ENCODE measurements around the gene TBX1. TPM values are rescaled to one million over a fixed set of nuclear protein-coding genes. Genes with fewer than 3 reads are reported as not detected.

TBX1 gene
- total RNA-seq, 1 experiment from 2014 or later = 12.8 TPM

DNA sequence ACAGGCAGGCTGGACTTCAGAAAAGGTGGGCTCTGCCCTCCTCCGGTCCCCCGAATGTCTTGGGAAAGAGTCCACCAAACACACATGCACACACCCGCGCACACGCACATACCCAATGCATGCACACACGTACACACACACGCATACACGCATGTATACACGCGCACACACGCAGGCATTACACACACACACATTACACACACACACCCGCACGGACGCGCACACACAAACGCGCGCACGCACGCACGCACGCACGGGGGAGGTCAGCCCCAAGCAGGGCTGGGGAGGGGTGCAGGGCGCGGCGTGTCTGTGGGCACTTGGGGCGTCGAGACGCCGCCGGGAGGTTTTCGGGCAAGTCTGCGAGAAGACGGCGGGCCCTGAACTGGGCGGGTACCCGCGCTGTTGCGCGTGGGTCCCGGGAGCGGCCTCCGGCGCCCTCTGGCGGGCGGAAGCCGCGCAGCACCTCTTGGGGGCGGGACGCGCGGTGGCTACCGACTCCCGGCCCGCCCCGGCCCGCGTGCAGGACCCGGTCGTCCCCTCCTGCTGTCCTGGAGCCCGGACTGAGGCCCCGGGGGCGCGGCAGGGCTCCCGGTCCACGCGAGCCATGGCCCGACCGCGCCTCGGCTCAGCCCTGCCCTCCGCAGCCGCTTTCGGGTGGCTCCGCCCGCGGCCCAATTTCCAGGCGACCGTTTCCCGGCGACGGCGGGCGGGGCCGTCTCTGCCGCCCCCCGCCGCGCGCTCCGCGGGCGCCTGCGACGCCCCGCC is 42.7 kb upstream of the TBX1 start:
- H3K4me3 Mint-ChIP-seq = peak overlapping the region; percentile 62
- H3K36me3 Mint-ChIP-seq = peaks cover 10% of the 10 kb centered on the region
- ATAC-seq (peak; percentile 29), DNase-seq (ENCODE audit: low spot score) (peak; percentile 70)
- CTCF ChIA-PET = interaction anchor here (0.6 to 3.8 kb wide), 10 partner anchors 13 to 192 kb away, joined by 3 to 63 read pairs (median 8); no protein-coding TSS in a partner anchor
- H3K9me3 Mint-ChIP-seq = no peaks in the 10 kb centered on the region
- no peak overlapping the region for H3K27ac Mint-ChIP-seq
- peaks cover 21% of the 10 kb centered on the region for H3K4me1 Mint-ChIP-seq
- H3K27me3 Mint-ChIP-seq (ENCODE audit: low read depth) = peaks cover 80% of the 10 kb centered on the region
- POLR2A ChIA-PET = no interaction called here
- TF ChIP-seq ZNF317 (CRISPR knock-in tag; IDR thresholded peaks at IDR 0.05; ENCODE audit: borderline replicate concordance, low read depth) (no peak), ZNF232 (CRISPR knock-in tag; IDR thresholded peaks at IDR 0.05) (no peak), SP1 (CRISPR knock-in tag; conservative IDR thresholded peaks at IDR 0.05) (no peak), ZNF396 (CRISPR knock-in tag; IDR thresholded peaks at IDR 0.05; ENCODE audit: borderline replicate concordance) (no peak), ZNF416 (CRISPR knock-in tag; IDR thresholded peaks at IDR 0.05) (no peak), CREB1 (CRISPR knock-in tag; IDR thresholded peaks at IDR 0.05) (no peak), E2F5 (CRISPR knock-in tag; IDR thresholded peaks at IDR 0.05) (no peak), NFE2L1 (CRISPR knock-in tag; IDR thresholded peaks at IDR 0.05) (no peak), SMAD4 (CRISPR knock-in tag; IDR thresholded peaks at IDR 0.05) (no peak), CBFB (CRISPR knock-in tag; IDR thresholded peaks at IDR 0.05; ENCODE audit: low read depth) (no peak), MAX (CRISPR knock-in tag; IDR thresholded peaks at IDR 0.05) (peak; percentile 68; the same call in 1 of the 2 replicates), OVOL2 (CRISPR knock-in tag; IDR thresholded peaks at IDR 0.05; ENCODE audit: borderline replicate concordance) (no peak), ATF1 (CRISPR knock-in tag; IDR thresholded peaks at IDR 0.05) (no peak), CDX4 (CRISPR knock-in tag; IDR thresholded peaks at IDR 0.05; ENCODE audit: borderline replicate concordance) (no peak), NFYB (CRISPR knock-in tag; conservative IDR thresholded peaks at IDR 0.05; ENCODE audit: low read depth) (no peak), ZNF121 (CRISPR knock-in tag; IDR thresholded peaks at IDR 0.05) (no peak), ZNF423 (CRISPR knock-in tag; IDR thresholded peaks at IDR 0.05) (peak; percentile 68; the same call in 1 of the 2 replicates), AFF4 (CRISPR knock-in tag; IDR thresholded peaks at IDR 0.05; ENCODE audit: borderline replicate concordance) (no peak), FOXP1 (CRISPR knock-in tag; IDR thresholded peaks at IDR 0.05; ENCODE audit: borderline replicate concordance) (no peak), ZNF512 (CRISPR knock-in tag; IDR thresholded peaks at IDR 0.05; ENCODE audit: borderline replicate concordance) (no peak)
- TF ChIP-seq, protein P1, sequence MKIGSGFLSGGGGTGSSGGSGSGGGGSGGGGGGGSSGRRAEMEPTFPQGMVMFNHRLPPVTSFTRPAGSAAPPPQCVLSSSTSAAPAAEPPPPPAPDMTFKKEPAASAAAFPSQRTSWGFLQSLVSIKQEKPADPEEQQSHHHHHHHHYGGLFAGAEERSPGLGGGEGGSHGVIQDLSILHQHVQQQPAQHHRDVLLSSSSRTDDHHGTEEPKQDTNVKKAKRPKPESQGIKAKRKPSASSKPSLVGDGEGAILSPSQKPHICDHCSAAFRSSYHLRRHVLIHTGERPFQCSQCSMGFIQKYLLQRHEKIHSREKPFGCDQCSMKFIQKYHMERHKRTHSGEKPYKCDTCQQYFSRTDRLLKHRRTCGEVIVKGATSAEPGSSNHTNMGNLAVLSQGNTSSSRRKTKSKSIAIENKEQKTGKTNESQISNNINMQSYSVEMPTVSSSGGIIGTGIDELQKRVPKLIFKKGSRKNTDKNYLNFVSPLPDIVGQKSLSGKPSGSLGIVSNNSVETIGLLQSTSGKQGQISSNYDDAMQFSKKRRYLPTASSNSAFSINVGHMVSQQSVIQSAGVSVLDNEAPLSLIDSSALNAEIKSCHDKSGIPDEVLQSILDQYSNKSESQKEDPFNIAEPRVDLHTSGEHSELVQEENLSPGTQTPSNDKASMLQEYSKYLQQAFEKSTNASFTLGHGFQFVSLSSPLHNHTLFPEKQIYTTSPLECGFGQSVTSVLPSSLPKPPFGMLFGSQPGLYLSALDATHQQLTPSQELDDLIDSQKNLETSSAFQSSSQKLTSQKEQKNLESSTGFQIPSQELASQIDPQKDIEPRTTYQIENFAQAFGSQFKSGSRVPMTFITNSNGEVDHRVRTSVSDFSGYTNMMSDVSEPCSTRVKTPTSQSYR (CRISPR knock-in tag; IDR thresholded peaks at IDR 0.05) = no peak
- TF ChIP-seq, protein P2, sequence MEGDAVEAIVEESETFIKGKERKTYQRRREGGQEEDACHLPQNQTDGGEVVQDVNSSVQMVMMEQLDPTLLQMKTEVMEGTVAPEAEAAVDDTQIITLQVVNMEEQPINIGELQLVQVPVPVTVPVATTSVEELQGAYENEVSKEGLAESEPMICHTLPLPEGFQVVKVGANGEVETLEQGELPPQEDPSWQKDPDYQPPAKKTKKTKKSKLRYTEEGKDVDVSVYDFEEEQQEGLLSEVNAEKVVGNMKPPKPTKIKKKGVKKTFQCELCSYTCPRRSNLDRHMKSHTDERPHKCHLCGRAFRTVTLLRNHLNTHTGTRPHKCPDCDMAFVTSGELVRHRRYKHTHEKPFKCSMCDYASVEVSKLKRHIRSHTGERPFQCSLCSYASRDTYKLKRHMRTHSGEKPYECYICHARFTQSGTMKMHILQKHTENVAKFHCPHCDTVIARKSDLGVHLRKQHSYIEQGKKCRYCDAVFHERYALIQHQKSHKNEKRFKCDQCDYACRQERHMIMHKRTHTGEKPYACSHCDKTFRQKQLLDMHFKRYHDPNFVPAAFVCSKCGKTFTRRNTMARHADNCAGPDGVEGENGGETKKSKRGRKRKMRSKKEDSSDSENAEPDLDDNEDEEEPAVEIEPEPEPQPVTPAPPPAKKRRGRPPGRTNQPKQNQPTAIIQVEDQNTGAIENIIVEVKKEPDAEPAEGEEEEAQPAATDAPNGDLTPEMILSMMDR (IDR thresholded peaks at IDR 0.05) = peak; percentile 95
- TF ChIP-seq, protein P3, sequence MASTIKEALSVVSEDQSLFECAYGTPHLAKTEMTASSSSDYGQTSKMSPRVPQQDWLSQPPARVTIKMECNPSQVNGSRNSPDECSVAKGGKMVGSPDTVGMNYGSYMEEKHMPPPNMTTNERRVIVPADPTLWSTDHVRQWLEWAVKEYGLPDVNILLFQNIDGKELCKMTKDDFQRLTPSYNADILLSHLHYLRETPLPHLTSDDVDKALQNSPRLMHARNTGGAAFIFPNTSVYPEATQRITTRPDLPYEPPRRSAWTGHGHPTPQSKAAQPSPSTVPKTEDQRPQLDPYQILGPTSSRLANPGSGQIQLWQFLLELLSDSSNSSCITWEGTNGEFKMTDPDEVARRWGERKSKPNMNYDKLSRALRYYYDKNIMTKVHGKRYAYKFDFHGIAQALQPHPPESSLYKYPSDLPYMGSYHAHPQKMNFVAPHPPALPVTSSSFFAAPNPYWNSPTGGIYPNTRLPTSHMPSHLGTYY (CRISPR knock-in tag; IDR thresholded peaks at IDR 0.05) = no peak

Data from WTC11 (cell line).